NCI-H748 (cell line): ENCODE measurements around the gene ABCC5.
"Not testable (repeated sequence)": the region's sequence is repeated elsewhere in the genome, so short reads cannot be mapped to it uniquely, and the experiment has no call there.

ENCODE experiments used
- DNase-seq: peaks from one replicate; lab custom pipeline; 2025; ENCODE audit not compliant: unreplicated experiment; lab: John Stamatoyannopoulos, UW

The ABCC5 gene

DNA sequence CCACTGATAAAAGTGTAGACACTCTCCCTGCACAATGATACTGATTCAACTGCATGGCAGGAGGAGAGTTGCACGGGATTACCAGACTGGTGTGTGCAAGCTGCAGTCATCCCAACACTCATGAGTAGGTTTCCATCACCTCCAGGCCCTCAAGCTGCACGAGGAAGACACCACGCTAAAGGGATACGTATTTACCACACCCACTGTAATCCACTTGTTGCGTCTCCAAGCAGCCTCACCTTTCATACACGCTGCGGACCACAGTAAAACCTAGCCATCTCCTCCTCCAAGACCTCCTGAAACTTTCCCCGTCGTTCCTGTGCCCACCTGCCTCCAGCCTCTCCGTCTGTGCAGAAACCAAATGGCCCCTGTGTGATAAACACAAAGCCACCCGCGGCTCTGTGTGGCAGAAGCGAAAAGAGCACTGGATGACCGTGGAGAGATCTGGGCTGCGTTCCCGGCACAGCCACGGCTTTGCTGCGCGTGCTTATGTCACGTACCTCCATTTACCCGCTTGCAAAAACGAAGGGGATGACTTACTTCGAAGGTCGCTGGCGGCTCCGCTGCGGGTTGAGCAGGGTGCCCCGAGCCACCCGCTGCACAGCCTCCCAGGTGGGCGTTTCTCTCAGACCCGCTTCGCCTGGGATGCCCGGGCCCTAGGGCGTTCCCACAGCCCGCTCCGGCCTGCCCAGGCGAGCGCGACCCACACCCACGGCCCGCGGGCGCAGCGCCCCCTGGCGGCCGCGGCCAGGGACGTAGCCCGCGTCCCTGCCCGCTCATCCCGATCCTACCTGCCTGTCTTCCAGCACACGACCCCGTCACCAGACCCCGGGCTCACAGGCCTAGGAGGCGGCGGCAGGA is 643 bp downstream of the ABCC5 start:
- peak; percentile 71 for DNase-seq

DNA sequence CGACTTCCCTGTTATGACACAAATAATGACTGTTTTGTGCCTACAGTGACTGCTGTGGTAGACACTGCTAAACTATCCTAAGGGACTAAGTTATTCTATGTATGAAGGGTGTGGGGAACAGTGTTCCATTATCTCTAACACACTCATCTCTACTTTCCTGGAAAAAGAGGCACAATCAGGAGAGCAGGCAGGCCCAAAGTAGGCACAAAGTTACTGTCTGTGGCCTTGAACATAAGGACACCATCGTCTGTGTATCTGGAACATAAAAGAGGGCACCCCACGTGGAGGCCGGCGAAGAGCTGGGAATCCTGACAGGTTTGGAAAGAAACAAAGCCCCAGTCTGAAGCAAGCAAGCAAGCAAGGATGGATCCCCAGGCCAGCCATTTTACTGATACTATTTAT is 1.5 kb downstream of the ABCC5 start:
- no peak for DNase-seq

DNA sequence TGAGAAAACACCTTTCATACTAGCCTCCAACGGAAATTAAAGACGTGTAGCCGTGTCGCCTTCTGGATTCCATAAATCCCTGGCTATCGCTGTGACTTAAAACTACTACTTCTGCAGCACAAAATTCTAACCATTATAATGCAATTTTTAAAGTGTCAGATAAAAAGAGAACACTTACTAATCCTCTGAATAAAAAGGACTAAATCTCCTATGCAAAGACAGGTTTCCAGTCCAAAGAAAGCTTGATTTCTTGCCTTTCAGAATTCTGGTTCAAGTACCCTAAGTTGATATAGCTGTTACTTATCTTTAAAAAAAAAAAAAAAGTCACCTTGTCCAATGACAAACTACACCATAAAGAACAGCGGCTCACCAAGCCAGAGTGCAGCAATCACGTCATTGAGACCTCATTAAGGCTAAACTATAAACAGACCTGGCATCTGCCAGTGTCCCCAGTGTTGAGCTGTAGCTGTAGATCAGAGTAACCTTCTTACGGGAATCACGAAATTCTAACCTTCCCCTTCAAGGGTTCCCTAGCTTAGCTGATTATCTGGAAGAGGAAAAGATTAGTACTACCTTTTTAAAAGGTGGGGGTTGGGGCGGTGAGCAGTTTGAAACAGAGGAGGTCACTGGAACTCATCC is 2.2 kb downstream of the ABCC5 start:
- DNase-seq, result peak; percentile 11

DNA sequence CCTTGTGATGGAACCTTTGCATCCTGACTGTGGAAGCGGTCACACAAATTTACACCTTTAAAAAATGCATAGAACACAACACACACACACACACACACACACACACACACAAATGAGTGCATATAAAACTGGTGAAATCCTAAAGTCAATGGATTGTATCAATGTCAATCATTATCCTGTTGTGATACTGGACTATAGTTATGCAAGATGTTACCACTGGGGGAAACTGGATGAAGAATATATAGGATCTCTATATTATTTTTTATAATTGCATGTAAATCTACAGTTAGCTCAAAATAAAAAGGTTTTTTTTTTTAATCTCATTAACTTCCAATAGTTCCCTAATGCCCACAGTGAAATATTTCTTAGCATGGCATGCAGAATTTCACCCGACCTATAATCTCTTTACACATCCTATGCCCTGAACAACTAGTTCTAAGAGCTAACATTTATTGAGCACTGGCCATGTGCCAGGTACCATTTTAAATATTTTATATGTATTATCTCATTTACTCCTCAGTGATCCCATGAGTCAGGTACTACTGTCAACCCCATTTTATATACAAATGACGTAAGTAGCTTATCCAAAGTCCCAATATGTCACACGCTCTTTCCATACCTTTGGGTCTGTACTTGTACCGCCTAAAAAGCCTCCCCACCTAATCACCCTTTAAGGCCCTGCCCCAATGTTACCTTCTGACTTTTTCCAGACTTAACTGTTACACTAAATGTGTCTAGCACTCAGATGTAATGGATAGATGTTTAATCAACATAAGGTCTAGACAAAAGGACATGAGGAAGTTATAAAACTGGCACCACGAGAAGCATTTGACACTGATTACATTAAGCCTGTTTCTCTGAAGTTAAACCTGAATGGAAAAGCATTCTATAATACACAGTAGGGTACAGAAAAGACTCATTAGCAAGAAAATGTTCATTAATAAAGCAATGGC is 5.5 kb downstream of the ABCC5 start:
- DNase-seq, result no peak

DNA sequence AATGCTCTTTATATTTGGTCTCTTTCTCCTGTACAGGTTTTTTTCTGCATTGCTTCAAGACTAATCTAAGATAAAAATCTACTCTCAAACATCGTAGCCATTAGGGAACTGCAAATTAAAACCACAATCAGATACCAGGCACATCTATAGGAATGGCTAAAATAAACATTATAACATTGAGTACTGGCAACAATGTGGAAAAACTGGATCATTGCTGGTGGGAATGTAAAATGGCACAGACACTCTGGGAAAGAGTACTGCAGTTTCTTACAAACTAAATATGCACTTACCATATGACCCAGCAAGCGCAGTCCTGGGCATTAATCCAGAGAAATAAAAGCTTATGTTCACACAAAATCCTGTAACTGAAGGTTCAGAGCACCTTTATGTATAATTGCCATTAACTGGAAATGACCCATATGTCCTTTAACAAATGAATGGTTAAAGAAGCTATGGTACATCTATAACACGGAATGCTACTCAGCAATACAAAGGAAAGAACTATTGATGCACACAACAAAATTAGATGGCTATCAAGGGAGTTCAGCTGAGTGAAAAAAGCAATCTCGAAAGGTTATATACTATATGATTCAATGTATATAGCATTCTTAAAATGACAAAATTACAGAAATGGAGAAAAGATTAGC is 6.3 kb downstream of the ABCC5 start:
- DNase-seq, result no peak

DNA sequence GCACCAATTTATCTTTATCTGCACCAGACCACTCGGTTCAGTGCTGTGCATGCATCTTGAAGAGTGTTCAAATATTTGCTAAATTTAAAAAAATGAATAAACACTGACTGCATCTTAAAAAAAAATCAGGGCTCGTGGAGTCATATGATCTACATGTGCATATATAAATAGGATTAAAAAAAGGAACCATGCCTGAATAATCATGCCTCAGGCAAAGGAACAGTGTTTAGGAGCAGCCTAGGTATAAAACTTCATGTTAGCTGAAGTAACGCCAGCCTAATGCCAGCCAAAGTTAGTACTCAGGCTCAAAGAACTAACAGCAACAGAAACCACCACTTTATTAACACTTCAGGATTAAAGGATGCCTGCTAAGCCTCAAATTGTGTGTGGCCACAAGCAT is 9.5 kb downstream of the ABCC5 start:
- DNase-seq, result no peak

DNA sequence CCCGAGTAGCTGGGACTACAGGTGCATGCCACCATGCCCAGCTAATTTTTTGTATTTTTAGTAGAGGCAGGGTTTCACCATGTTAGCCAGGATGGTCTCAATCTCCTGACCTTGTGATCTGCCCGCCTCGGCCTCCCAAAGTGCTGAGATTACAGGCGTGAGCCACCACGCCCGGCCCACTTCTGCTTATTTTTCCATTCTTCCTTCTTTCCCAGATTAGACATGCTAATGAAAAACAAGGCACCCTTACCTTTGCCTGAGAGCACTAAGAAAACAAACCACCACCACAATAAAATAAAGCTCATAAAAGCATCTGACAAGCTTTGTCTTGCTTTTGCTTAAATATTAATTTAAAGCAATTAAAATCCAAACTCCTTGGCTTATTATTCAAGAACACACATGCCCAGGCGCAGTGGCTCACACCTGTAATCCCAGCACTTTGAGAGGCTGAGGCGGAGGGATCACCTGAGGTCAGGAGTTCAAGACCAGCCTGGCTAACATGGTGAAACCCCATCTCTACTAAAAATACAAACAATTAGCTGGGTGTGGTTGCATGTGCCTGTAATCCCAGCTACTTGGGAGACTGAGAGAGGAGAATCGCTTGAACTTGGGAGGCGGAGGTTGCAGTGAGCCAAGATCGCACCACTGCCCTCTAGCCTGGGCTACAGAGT is 10.4 kb downstream of the ABCC5 start:
- DNase-seq, result not testable (repeated sequence)

- peak; percentile 90 for DNase-seq
These were observed 11.7 kb downstream of the ABCC5 start for GRCh38 chr3:184005941-184006507.

DNA sequence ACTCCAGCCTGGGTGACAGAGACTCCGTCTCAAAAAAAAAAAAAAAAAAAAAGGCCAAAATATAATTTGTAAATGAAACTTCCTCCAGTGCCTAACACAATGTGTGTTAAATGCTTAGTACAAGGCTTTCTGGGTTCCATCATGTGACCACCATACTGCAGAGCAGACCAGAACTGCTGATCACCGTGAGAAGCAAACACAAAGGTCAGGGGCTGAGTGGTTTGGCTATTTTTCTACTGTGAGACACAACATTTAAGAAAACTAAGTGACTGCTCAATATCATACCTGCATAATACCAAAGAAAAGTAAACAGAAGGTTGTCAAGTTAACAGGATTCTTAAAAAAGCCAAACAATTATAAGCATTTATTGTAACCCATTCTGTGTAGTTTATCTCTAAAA is 13.2 kb downstream of the ABCC5 start:
- DNase-seq, result no peak

GRCh38 chr3:184003187-184003967 is 14.3 kb downstream of the ABCC5 start:
- DNase-seq, result no peak

DNA sequence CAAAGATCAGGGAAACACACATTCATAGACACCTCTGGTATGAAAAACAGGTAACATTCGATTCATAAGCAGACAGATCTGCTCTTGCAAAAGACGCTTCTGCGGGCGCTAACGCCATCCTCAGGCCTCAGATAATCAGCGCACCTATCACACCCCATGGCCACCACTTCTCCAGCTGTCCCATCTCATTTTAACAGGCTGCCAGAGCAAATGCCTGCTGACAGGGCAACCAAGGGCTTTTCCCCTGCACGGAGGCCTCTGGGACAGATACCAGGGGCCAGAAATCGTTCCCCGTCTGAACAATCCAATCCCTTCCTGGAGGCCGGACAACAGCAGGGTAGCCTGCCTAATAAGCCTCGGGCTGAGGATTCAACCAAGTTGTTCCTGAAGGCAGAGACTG is 15.2 kb downstream of the ABCC5 start:
- DNase-seq, result no peak

- no peak for DNase-seq
These were observed 15.9 kb downstream of the ABCC5 start for GRCh38 chr3:184001761-184002160.

GRCh38 chr3:183991403-183991802 is 26.3 kb downstream of the ABCC5 start:
- no peak for DNase-seq

GRCh38 chr3:183988216-183988790 is 29.4 kb downstream of the ABCC5 start:
- no peak for DNase-seq

DNA sequence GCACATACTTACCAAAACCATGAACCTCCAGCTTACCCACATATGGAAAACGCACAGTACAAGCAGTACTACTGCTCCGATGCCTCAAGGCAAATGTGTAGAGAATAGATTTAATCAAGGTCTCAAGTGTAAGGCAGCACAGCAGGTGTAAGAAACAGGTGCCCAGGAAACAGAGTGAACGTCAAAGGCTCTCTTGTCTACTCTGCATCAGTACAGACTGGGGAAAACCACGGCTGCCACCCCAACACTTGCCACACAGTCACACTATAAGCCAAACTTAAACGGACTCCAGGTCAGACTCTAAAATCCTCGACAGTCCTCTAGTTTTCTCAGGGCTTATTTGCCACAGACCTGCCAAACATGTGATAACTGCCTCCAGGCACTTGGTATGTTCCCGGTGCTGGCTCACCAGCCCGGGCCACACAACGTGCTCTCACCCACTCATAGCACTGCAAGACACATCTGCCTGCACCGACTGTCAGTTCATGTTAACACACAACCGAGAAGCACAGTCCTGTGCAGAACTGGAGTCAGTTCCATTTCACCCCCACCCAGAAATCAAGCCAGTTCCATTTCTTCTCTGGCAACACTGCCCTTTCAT is 30.6 kb downstream of the ABCC5 start:
- no peak for DNase-seq

GRCh38 chr3:183984749-183985729 is 32.6 kb downstream of the ABCC5 start:
- no peak for DNase-seq

- no peak for DNase-seq
These were observed 33.5 kb downstream of the ABCC5 start for GRCh38 chr3:183984127-183984740.
